Testis (tissue), 5 donors: ENCODE results near the gene ASXL2. TPM values are rescaled to one million over a fixed set of nuclear protein-coding genes. Genes with fewer than 3 reads are reported as not detected.

Experiments
- DNase-seq: peaks from one replicate; pipeline ENCODE4 v3.0.0-alpha.2; 2019
- H3K27ac ChIP-seq, 2 donors: fragments of 200-600 bp; sonication (generic); one replicate each; pipeline ENCODE4 v1.5.1; 2019
- H3K27me3 ChIP-seq: fragments of 200-600 bp; sonication (generic); one replicate; pipeline ENCODE4 v1.5.1; 2019
- H3K36me3 ChIP-seq: fragments of 200-600 bp; sonication (generic); one replicate; pipeline ENCODE4 v1.5.1; 2017; ENCODE audit warnings: low read depth; ENCODE audit errors: missing control alignments
- H3K4me1 ChIP-seq: fragments of 200-600 bp; sonication (generic); one replicate; pipeline ENCODE4 v1.5.1; 2019
- H3K4me3 ChIP-seq, 2 donors: fragments of 200-600 bp; sonication (generic); one replicate each; pipeline ENCODE4 v1.5.1; 2017 to 2019
- H3K9me3 ChIP-seq: fragments of 200-600 bp; sonication (generic); one replicate; pipeline ENCODE4 v1.5.1; 2017
- CTCF ChIP-seq, 3 experiments: fragments of 450-650 bp in 2 of 3; fragments of 200-600 bp in 1 of 3; sonication (generic) in 1 of 3; IDR thresholded peaks; one replicate each; pipeline ENCODE4 v1.5.1; 2016 to 2019; ENCODE audit warnings: antibody characterized with exemption in 3 of 3, mild to moderate bottlenecking in 2 of 3, moderate library complexity in 1 of 3
- POLR2A ChIP-seq: fragments of 450-650 bp; IDR thresholded peaks from one replicate; pipeline ENCODE4 v1.6.1; 2017; ENCODE audit warnings: antibody characterized with exemption, mild to moderate bottlenecking, moderate library complexity
- WGBS, 2 donors: methylation state at CpG; one replicate each; pipeline ENCODE4 v1.1.5; 2018; 5-methylcytosine and 5-hydroxymethylcytosine counted together
- intact Hi-C: fragments of 100-400 bp; cut with DNase I; formaldehyde crosslinking; loops from one replicate; pipeline ENCODE4 v1.15.1; 2023; ENCODE audit warnings: low total_unique reads
- long read RNA-seq, 2 donors: transcript quantifications; one replicate each; lab custom pipeline, GENCODE V29; 2026
- polyA plus RNA-seq: library from polyadenylated mRNA; stranded (reverse); fragments of 350-450 nt; fragmentation: Illumina TruSeq; extraction: RNeasy Lipid Tissue Mini Kit (QIAGEN cat#74804); gene quantifications from one replicate; pipeline ENCODE4 v1.2.3, GENCODE V29; 2014; ENCODE audit warnings: low read depth, low replicate concordance; ENCODE audit not compliant: insufficient read depth
- total RNA-seq, 2 donors: library from RNA; depleted of rRNA; stranded (reverse); fragments of >200 nt; gene quantifications; one replicate each; pipeline ENCODE4 v1.2.3, GENCODE V29; 2016

Gene ASXL2
- 10 to 100 TPM; 40.9 to 51.9 TPM for total RNA-seq
- 43.3 TPM for polyA plus RNA-seq
- long read RNA-seq, donor 1 = 0 reads
- long read RNA-seq, donor 2 = 0 reads

- Histone ChIP-seq H3K4me1 (peaks cover 8% of the 10 kb centered on the region), H3K27me3 (no peaks in the 10 kb centered on the region), H3K27ac (peak within 1 kb of the TSS; percentile 84 to 95), H3K4me3 (peak within 1 kb of the TSS; percentile 91 to 92), H3K9me3 (no peaks in the 10 kb centered on the region), H3K36me3 (no peaks in the 10 kb centered on the region)
- intact Hi-C loops = no loop called here
- WGBS, 2 donors = 1% methylated on average over 18 to 41 of the region's 56 CpGs
- TF ChIP-seq CTCF (IDR thresholded peaks at IDR 0.05) (peak in 1 of 3 experiments; percentile 9), POLR2A (no peak)
- peak; percentile 98 for DNase-seq
Measured at GRCh38 chr2:25878361-25879132, at the start of gene ASXL2. Gene ASXL2, minus strand, starts transcription at chr2:25878487. Its CDS starts 265 bp downstream, at chr2:25878222.

GRCh38 chr2:25926984-25927756 lies 48.9 kb upstream of the ASXL2 start:
- Histone ChIP-seq H3K27me3 (no peaks in the 10 kb centered on the region), H3K36me3 (no peaks in the 10 kb centered on the region), H3K9me3 (no peaks in the 10 kb centered on the region), H3K27ac (no peak overlapping the region), H3K4me3 (no peak overlapping the region), H3K4me1 (no peaks in the 10 kb centered on the region)
- WGBS, 2 donors = 85 to 87% methylated on average over 18 of the region's 18 CpGs
- DNase-seq = no peak
- TF ChIP-seq CTCF (IDR thresholded peaks at IDR 0.05) (no peak), POLR2A (no peak)
- intact Hi-C loops = no loop called here

GRCh38 chr2:25922501-25922900 lies 44.2 kb upstream of the ASXL2 start:
- H3K36me3 ChIP-seq = no peaks in the 10 kb centered on the region
- no peaks in the 10 kb centered on the region for H3K27me3 ChIP-seq
- H3K9me3 ChIP-seq = no peaks in the 10 kb centered on the region
- no peak overlapping the region for H3K4me3 ChIP-seq
- intact Hi-C loops = no loop called here
- no peak for DNase-seq
- 69 to 81% methylated on average over 2 of the region's 2 CpGs for WGBS, 2 donors
- no peaks in the 10 kb centered on the region for H3K4me1 ChIP-seq
- H3K27ac ChIP-seq = no peak overlapping the region
- TF ChIP-seq CTCF (IDR thresholded peaks at IDR 0.05) = no peak
- TF ChIP-seq POLR2A = no peak

- Histone ChIP-seq H3K9me3 (no peaks in the 10 kb centered on the region), H3K27ac (no peak overlapping the region), H3K4me1 (no peaks in the 10 kb centered on the region), H3K27me3 (no peaks in the 10 kb centered on the region), H3K36me3 (no peaks in the 10 kb centered on the region), H3K4me3 (no peak overlapping the region)
- intact Hi-C loops = no loop called here
- WGBS, 2 donors = 82 to 84% methylated on average over 12 of the region's 12 CpGs
- DNase-seq = no peak
- TF ChIP-seq POLR2A = no peak
- TF ChIP-seq CTCF (IDR thresholded peaks at IDR 0.05) = no peak
Measured at GRCh38 chr2:25920786-25921415, 42.6 kb upstream of the ASXL2 start.
